NT2/D1 (cell line): Measurements from ENCODE around the gene LIMCH1.

Source experiments
- SUZ12 ChIP-seq: IDR thresholded peaks from 2 replicates; pipeline ENCODE4 v1.6.1; 2011; ENCODE audit not compliant: insufficient read length, insufficient read depth; ENCODE audit errors: extremely low read depth
- ZNF274 ChIP-seq: IDR thresholded peaks from 2 replicates; pipeline ENCODE4 v1.6.1; 2011; ENCODE audit warnings: mild to moderate bottlenecking, low read depth, low read length

DNA sequence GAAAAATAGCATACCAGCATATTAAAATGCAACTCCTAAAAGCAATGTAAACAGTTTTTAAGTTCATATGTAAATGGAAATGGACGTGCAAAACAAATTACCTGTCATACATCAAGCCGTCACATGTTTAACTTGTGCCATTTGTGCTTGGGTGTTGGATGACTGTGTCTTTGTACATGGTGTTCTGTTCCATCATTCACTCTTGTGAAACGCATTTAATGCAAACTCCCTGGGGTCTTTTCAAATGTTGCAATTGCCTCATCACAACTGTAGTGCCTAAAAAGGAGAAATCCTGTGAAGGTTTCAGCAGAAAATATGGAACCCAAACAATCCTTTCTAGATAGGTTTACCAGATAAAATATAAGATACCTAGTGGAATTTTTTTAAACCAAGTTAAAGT is 158.2 kb downstream of the LIMCH1 start:
- TF ChIP-seq SUZ12 (no peak), ZNF274 (no peak)
